ENCODE results near the gene PSMB8.

The PSMB8 gene

GRCh38 chr6:32792901-32793435, 50.9 kb downstream of the PSMB8 start:
- no peak for DNase-seq (ENCODE audit: low read depth)
